AG09319 (cell line): ENCODE data around the gene ITGA2.
A peak's percentile ranks its signal among the peaks of the same experiment; 100 is the strongest.

Experiments
- DNase-seq: peaks from one replicate; pipeline ENCODE4 v3.0.0-alpha.2; 2010; ENCODE audit warnings: low read depth; ENCODE audit errors: extremely low read depth
- CTCF ChIP-seq: IDR thresholded peaks from 2 replicates; pipeline ENCODE4 v1.5.1; 2011; ENCODE audit warnings: low read depth, mild to moderate bottlenecking, inconsistent platforms, low read length, moderate library complexity

ITGA2 gene

GRCh38 chr5:52989781-52990527 lies 802 bp downstream of the ITGA2 start:
- peak; percentile 44 for TF ChIP-seq CTCF
- no peak for DNase-seq

GRCh38 chr5:52990528-52990925 lies 1.4 kb downstream of the ITGA2 start:
- DNase-seq = no peak
- TF ChIP-seq CTCF = no peak

- no peak for DNase-seq
- TF ChIP-seq CTCF = no peak
Measured at GRCh38 chr5:52993367-52993766, 4.2 kb downstream of the ITGA2 start.

- DNase-seq = no peak
- no peak for TF ChIP-seq CTCF
Measured at GRCh38 chr5:52994266-52994665, 5.1 kb downstream of the ITGA2 start.

- no peak for DNase-seq
Measured at GRCh38 chr5:52995095-52995494, 5.9 kb downstream of the ITGA2 start.

GRCh38 chr5:52995914-52996313 lies 6.8 kb downstream of the ITGA2 start:
- DNase-seq = no peak
- no peak for TF ChIP-seq CTCF

More at GRCh38 chr5:52995095-52995494, 5.9 kb downstream of the ITGA2 start:
- TF ChIP-seq CTCF = no peak

GRCh38 chr5:52996979-52997378 lies 7.8 kb downstream of the ITGA2 start:
- no peak for TF ChIP-seq CTCF
- no peak for DNase-seq
